C4-2B (cell line): ENCODE data around the gene ADGB.

ENCODE experiments used
- H3K27ac ChIP-seq: fragments of 450-650 bp; 2 replicates; pipeline ENCODE4 v1.5.1; 2017
- ZFX ChIP-seq: fragments of 450-650 bp; IDR thresholded peaks from 2 replicates; pipeline ENCODE4 v1.6.1; 2017
- TF ChIP-seq, protein P1 (sequence below): fragments of 450-650 bp; conservative IDR thresholded peaks from 2 replicates; pipeline ENCODE4 v1.5.1; 2017; ENCODE audit warnings: mild to moderate bottlenecking

ADGB gene

DNA sequence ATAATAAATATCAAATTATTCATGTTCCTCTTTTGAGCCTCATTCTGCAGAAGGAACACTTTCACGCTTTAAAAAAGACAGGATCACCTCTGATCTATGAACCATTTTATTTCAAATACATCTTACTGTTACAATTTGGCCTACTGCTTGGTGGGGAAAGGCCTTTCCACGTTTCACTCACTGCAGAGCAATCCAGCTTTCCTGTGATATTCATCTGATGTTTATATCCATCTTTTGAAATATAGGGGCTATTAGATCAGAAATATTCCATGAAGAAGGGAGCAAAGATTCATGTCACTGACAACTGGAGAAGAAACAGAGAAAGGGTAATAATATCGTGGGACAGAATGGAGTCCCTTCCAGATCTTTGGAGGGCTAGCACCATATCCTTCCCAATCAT, 262.9 kb downstream of the ADGB start:
- TF ChIP-seq, protein P1, sequence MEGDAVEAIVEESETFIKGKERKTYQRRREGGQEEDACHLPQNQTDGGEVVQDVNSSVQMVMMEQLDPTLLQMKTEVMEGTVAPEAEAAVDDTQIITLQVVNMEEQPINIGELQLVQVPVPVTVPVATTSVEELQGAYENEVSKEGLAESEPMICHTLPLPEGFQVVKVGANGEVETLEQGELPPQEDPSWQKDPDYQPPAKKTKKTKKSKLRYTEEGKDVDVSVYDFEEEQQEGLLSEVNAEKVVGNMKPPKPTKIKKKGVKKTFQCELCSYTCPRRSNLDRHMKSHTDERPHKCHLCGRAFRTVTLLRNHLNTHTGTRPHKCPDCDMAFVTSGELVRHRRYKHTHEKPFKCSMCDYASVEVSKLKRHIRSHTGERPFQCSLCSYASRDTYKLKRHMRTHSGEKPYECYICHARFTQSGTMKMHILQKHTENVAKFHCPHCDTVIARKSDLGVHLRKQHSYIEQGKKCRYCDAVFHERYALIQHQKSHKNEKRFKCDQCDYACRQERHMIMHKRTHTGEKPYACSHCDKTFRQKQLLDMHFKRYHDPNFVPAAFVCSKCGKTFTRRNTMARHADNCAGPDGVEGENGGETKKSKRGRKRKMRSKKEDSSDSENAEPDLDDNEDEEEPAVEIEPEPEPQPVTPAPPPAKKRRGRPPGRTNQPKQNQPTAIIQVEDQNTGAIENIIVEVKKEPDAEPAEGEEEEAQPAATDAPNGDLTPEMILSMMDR: no peak
- TF ChIP-seq ZFX: no peak
- no peak overlapping the region for H3K27ac ChIP-seq

DNA sequence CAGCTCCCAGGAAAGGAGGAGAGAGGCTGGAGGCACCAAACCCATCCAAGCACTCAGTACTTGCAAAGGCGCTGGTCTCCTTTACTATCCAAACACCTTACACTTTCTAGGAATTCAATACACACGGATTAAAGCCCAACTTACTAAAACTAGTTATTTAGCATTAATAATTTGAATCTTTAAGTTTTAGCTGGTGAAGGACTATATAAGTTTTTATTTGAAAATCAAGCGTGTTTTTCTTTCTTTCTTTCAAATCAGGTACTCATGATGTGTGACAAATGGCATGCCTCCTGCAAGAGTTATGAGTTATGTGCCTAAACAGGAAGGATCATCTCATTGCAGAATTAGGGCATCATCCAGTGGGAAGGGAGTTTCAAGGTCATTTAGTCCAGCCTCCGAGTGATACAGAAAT, 263.7 kb downstream of the ADGB start:
- TF ChIP-seq, protein P1: no peak
- TF ChIP-seq ZFX: no peak

DNA sequence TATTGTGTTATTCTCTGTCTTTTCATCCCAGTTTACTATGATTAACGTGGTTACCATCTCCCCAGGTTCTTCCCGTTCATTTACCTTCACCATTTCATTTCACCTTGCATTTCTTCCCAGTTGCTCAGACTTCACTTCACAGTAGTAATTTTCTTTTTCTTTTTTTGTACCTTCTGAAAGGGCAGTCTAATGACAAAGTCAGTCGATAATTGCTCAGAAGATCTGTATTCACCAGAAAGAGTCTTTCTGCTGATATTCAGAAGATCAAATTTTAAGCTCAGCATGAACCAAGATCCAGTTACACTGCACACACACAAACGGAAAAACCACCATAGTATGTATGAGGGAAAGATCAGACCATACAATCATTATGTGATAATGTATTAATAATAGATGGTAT, 265.5 kb downstream of the ADGB start:
- H3K27ac ChIP-seq: no peak overlapping the region
- no peak for TF ChIP-seq ZFX
- TF ChIP-seq, protein P1: no peak

More for the DNA sequence above, 263.7 kb downstream of the ADGB start:
- no peak overlapping the region for H3K27ac ChIP-seq

GRCh38 chr6:146864885-146865284, 266.1 kb downstream of the ADGB start:
- no peak overlapping the region for H3K27ac ChIP-seq
- TF ChIP-seq, protein P1: no peak
- no peak for TF ChIP-seq ZFX
